HEK293T (cell line): Measurements from ENCODE around the gene HOXA5.

Experiments used
- CTCF ChIA-PET: fragments of 350-600 bp; formaldehyde crosslinking; extraction: SDS; loops from one replicate; lab custom pipeline; 2021; ENCODE audit warnings: antibody characterized with exemption, inconsistent platforms; lab: Yijun Ruan, JAX
- POLR2A ChIA-PET: fragments of 350-600 bp; formaldehyde crosslinking; extraction: SDS; loops from one replicate; lab custom pipeline; 2020; ENCODE audit warnings: antibody characterized with exemption, inconsistent platforms; lab: Yijun Ruan, JAX
- DNase-seq: peaks from one replicate; pipeline ENCODE4 v3.0.0; 2012; ENCODE audit warnings: mixed read lengths; ENCODE audit errors: extremely low spot score
- ARNT ChIP-seq: fragments of 450-650 bp; IDR thresholded peaks from 2 replicates; pipeline ENCODE4 v1.6.1; 2017; ENCODE audit warnings: mild to moderate bottlenecking
- BHLHE40 ChIP-seq: fragments of 450-650 bp; IDR thresholded peaks from 2 replicates; pipeline ENCODE4 v1.6.1; 2016; ENCODE audit warnings: mild to moderate bottlenecking, moderate library complexity, borderline replicate concordance
- ELF4 ChIP-seq: fragments of 450-650 bp; IDR thresholded peaks from 2 replicates; pipeline ENCODE4 v1.6.1; 2017; ENCODE audit warnings: antibody characterized with exemption
- FOXA1 ChIP-seq: fragments of 450-650 bp; IDR thresholded peaks from 2 replicates; pipeline ENCODE4 v1.6.1; 2016; ENCODE audit warnings: mild to moderate bottlenecking
- HDGF ChIP-seq: fragments of 450-650 bp; IDR thresholded peaks from 2 replicates; pipeline ENCODE4 v1.6.1; 2017; ENCODE audit warnings: antibody characterized with exemption, borderline replicate concordance
- L3MBTL2 ChIP-seq: fragments of 450-650 bp; conservative IDR thresholded peaks from 2 replicates; pipeline ENCODE4 v1.6.1; 2016; ENCODE audit warnings: mild to moderate bottlenecking
- SP1 ChIP-seq: fragments of 450-650 bp; IDR thresholded peaks from 2 replicates; pipeline ENCODE4 v1.6.1; 2017
- SUZ12 ChIP-seq: fragments of 450-650 bp; IDR thresholded peaks from 2 replicates; pipeline ENCODE4 v1.6.1; 2016; ENCODE audit warnings: mild to moderate bottlenecking
- ZNF384 ChIP-seq: fragments of 450-650 bp; IDR thresholded peaks from 2 replicates; pipeline ENCODE4 v1.6.1; 2016
- TF ChIP-seq, protein P1 (sequence below): fragments of 450-650 bp; IDR thresholded peaks from 2 replicates; pipeline ENCODE4 v1.6.1; 2016

Gene HOXA5

DNA sequence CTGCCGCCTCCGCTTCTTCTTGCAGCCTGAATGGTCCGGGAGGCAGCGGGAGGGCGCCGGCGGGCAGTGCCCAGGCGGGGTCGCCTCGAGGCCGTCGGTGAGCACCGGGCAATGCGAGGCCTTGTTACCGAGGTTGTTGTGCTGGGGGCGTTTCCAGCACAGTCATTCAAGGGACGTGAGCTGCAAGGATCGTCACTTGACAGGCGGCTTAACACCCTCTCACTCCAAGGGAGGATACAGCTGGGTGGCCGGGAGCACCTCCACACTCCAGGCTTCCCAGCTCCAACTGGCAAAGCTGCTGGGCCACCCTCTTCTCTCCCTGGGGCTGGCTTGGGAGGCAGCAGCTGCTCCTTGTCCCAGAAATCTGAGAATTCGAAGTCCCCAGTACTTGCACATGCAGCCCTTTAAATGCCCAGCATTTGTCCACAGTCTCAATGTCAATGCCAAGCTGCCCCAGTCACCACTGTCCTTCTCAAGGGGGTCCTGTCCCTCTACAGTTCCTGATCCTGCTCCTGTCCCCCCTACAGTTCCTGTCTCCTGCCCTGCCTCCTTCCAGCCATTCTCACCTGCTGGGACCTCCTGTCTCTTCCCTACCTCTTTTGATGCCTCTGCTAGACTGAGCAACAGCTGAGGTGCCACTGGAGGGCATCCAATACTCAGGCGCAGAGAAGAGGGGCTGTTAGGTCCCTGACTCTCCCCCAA lies 46.0 kb upstream of the HOXA5 start:
- ChIA-PET CTCF (interaction anchor here (0.6 to 1.7 kb wide), 2 partner anchors 10 to 11 kb away, joined by 3 to 8 read pairs; partner anchors contain the start of gene HOXA13), POLR2A (interaction anchor here (1.3 to 10.3 kb wide), 4 partner anchors 10 to 550 kb away, joined by 3 to 215 read pairs (median 28); partner anchors contain the start of genes HOXA10, HOXA13 and TAX1BP1)
- TF ChIP-seq, protein P1, sequence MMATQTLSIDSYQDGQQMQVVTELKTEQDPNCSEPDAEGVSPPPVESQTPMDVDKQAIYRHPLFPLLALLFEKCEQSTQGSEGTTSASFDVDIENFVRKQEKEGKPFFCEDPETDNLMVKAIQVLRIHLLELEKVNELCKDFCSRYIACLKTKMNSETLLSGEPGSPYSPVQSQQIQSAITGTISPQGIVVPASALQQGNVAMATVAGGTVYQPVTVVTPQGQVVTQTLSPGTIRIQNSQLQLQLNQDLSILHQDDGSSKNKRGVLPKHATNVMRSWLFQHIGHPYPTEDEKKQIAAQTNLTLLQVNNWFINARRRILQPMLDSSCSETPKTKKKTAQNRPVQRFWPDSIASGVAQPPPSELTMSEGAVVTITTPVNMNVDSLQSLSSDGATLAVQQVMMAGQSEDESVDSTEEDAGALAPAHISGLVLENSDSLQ, result peak; percentile 69
- TF ChIP-seq BHLHE40 (no peak), ARNT (no peak)
- no peak for DNase-seq

DNA sequence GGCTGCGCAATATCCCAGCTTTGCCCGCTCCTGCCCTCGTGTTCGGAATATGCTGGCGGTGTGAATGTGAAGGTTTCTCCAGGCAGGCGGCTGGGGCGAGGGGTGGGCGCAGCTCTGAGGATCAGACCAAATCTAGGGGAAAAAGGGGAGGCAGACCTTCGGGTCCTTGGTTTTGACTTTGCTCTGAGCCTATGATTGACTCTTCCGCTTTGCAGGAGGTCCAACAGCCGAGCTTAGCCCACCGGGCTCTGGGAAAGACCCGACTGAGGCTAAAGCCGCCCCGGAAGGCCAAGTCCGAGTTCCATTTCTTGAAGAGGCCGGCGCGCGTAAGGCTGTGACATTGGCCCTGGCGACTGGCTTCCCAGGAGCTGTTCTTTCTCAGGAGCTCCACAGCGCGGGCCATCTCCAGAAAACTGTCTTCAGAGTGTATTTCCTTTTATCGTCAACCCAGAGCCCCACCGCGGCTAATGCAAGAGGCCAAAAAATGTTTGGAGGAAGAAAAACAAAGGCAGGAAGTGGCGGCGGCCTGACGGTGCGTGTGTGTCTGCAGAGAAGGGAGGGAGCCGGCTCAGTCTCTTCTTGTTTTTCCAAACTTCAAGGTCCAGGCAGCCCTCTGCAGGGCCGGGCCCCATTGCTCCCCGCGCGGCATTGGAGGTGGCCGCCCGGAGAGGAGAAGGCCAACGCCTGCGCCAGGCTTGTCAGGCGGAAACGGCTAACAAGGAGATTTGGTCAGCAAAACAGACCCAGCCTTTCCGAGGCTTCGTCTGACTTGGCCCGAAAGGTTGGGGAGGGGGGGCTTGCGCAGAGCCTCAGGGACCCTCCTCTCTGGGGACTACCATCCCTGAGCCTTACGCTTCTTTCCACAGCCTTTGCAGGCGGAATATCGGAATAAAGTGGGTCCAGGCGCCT lies 45.2 kb upstream of the HOXA5 start:
- CTCF ChIA-PET, result interaction anchor here (0.6 to 1.7 kb wide), 2 partner anchors 9 to 827 kb away, joined by 3 to 8 read pairs; no protein-coding TSS in a partner anchor
- TF ChIP-seq L3MBTL2, result peak; percentile 77
- TF ChIP-seq BHLHE40, result no peak
- DNase-seq, result no peak
- POLR2A ChIA-PET, result interaction anchor here (1.1 to 10.3 kb wide), 5 partner anchors 9 to 32 kb away, joined by 3 to 215 read pairs (median 33); partner anchors contain the start of genes HOXA10, HOXA13 and HOXA7

DNA sequence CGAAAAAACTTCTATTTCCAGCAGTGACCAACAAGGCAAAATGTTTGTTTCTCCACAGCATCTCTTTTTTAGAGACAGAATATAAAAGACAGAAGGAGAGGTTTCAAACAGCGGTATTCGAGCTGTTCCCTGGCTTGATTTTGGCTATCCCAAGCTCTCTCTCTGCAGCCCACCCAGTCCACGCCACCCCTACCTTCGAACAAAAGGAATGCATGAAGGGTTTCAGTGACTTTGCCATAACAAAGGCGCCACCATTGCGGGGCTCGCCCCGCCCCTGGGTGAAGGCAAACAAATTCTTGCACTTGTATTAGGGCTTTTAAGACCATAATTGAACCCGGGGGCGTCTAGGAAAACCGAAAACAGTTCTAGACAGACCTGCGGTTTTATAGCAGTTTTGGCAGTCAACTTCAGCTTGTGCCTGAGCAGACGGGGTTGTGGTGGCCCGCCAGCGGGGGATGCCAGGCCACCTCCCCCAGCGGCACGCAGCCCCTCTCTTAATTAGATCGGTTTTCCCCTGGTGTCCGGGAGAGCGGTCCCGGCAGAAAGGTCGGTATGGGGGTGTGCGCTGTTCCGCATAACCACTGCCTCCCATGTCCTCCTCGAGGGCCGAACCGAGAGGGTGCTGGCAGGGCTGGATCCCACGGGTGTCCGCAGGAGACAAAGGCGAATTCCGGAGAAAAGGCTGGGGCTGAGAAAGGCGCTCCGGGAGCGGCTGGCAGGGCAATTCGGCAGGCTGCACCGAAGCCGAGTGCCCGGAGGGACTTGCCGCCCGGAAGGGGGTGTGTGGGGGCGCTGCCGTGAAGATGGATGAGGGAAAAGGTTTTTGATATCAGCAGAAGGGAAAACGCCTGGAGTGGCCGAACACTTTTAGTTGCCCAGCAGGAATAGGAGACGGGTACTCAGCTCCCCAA lies 44.2 kb upstream of the HOXA5 start:
- CTCF ChIA-PET, result interaction anchor here (0.7 to 1.7 kb wide), 6 partner anchors 8 to 411 kb away, joined by 3 to 8 read pairs (median 4); partner anchors contain the start of gene HOXA13
- POLR2A ChIA-PET, result interaction anchor here (0.9 to 10.3 kb wide), 9 partner anchors 8 to 419 kb away, joined by 3 to 215 read pairs (median 5); partner anchors contain the start of genes HOXA10, HOXA13, HOXA3 and HOXA7
- no peak for DNase-seq
- TF ChIP-seq FOXA1 (no peak), ARNT (0 out of 2 replicates have a peak, but pooled peaks have one; percentile 4)

DNA sequence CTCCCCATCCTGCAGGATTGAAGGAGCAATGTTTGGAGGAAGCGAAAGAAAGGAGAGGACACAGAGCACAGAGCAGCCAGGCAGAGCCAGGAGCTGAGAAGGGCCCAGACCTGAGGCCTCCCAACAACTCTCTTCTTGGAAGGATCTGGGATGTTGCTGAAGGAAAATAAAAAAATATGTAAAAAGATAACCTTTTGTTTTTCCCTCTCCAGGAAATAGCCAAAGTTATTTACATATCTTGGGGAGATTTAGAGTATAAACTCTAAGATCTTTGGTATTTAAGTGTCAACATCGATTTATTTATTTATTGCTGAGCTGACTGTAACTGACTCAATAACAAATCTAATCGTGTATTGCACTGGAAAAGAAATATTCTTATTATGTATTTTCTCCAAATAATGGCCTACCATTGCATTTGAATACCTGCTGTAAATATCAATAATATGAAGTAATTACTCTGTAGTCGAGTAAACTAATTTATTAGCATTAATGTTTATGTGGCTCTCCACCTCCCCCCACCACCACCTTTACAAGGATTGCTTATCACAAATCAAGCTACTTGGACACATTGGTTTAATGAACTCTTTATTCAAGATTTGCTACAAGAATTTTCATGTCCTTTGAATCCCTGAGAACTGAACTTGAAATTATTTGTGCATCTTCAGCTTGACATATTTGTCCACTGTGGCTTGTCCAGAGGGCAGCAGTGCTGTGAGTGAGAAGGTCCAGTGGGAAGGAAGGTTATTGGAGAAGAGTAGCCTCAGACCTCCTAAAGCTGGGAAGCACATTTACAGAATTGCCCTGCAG lies 43.4 kb upstream of the HOXA5 start:
- TF ChIP-seq SP1 (no peak), ZNF384 (no peak), FOXA1 (no peak), HDGF (no peak), ARNT (no peak), SUZ12 (no peak)
- ChIA-PET POLR2A (interaction anchor here (0.7 to 10.3 kb wide), 13 partner anchors 8 to 420 kb away, joined by 3 to 215 read pairs (median 5); partner anchors contain the start of genes HOXA10, HOXA13, HOXA3 and HOXA7), CTCF (interaction anchor here (0.6 to 1.4 kb wide), 7 partner anchors 9 to 1313 kb away, joined by 3 to 6 read pairs (median 3); partner anchors contain the start of gene HOXA13)
- no peak for DNase-seq

DNA sequence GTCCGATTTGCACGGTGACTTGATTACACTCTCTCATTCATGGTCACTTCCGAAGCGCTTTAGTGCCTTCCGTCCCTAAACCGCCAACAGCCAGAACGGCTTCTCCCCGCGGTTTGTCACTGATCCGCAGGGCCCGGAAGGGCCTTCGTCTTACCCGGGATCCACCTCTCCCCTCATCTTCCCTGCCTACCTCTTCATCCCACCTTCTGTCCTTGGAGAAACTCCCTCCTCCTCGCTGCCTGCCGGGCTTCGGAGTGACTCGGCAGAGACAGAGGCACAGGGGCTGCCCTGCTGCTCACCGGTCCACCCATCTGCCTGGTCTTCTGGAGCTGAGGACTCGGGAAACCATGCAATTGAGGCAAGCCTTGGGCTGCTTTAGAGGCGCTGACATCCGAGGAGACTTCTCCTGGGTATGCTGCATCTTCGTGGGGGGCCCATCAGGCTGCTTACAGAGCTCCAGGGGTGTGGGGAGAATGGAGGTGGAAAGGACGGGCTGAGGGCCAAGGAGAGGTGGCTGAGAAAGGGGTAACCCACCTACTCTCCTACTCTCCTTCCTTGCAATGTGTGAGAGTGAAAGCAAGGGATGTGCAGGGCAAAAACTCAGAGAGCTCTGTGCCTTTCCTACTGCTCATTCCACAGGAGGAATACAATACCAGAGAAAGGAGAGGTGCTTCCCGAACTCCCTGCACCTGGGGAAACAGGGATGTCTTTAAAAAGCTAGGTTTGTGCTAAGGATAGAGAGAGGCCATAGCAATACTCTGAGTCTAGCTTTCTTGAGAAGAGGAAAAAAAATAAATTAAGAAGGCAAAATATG lies 42.6 kb upstream of the HOXA5 start:
- TF ChIP-seq SUZ12, result no peak
- TF ChIP-seq HDGF, result peak; percentile 66; the same call in 1 of the 2 replicates
- CTCF ChIA-PET, result interaction anchor here (0.6 to 1.4 kb wide), 4 partner anchors 9 to 36 kb away, joined by 3 to 4 read pairs (median 3); partner anchors contain the start of gene HOXA13
- POLR2A ChIA-PET, result interaction anchor here (0.9 to 10.3 kb wide), 10 partner anchors 10 to 420 kb away, joined by 3 to 215 read pairs (median 6); partner anchors contain the start of genes HOXA10, HOXA13, HOXA3 and HOXA7
- no peak for DNase-seq

DNA sequence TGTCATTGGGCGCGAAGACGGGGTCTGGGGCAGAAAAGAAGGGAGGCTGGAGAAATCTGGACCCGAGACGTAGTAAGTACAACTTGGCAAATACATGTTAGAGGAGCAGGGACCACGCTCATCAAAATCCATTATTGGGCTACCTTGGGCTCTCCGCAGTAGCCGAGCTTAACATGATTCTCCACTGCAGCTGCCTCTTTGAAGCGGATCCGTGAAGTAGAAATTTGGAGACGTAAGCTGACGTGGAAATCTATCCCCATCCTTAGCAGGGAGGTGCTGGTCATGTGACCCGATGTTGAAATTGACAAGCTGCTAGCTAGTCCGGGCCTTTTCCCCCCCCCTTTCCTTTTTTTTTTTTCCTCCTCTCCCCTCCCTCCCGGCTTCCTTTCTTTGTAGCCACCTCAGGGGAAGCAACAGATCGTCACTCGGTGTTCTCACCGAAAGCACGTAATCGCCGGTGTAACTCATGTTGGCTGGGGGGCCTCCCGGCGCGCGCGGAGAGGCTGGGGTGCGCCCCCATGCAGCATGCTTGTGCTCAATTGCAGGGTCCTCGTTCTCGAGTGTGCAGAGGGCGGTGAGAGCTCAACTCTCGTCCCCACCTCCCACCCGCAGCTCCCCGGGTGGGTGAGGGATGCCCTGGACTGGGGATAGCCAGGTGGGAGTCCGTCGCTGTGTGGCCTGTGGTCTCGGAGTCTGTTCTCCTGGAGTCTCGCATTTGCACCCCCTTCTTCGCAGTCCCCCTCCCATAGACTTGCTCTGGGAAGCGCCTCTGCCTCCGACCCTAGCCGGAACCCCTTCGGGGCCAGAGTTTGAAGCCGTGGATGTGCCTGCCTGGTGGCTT lies 41.8 kb upstream of the HOXA5 start, which contains the start of gene HOXA11:
HOXA11 (minus strand) TSS at position 220 of the 841 bp plus-strand sequence; CDS start at position 132, 88 bp downstream.
- ChIA-PET CTCF (interaction anchor here (0.7 to 1.3 kb wide), 2 partner anchors 11 to 15 kb away, joined by 3 read pairs; partner anchors contain the start of gene HOXA13), POLR2A (interaction anchor here (0.6 to 10.3 kb wide), 17 partner anchors 10 to 989 kb away, joined by 3 to 215 read pairs (median 5); partner anchors contain the start of genes CBX3, HNRNPA2B1, HOXA10 and HOXA13)
- TF ChIP-seq ELF4 (no peak), ZNF384 (peak; percentile 94)
- TF ChIP-seq, protein P1, result peak; percentile 57
- DNase-seq, result peak; percentile 74
